H1 (cell line): ENCODE results near the gene WIPF1. TPM values are rescaled to one million over a fixed set of nuclear protein-coding genes. Genes with fewer than 3 reads are reported as not detected.

Experiments
- CTCF ChIA-PET: fragments of 300-600 bp; sonication (Branson Sonifier 250); formaldehyde crosslinking; loops from one replicate; lab custom pipeline; 2021; ENCODE audit not compliant: partially characterized antibody; lab: Charles Lee
- POLR2A ChIA-PET: fragments of 300-600 bp; sonication (Branson Sonifier 250); formaldehyde crosslinking; loops from one replicate; lab custom pipeline; 2021; ENCODE audit warnings: inconsistent platforms; ENCODE audit not compliant: partially characterized antibody; lab: Charles Lee
- DNase-seq, 2 experiments: peaks; one replicate each; pipeline versions ENCODE4 v3.0.0 to v3.0.0-alpha.2; 2010 to 2022; ENCODE audit warnings: low spot score in 2 of 2, low read depth in 1 of 2, mixed read lengths in 1 of 2
- FAIRE-seq: peaks from 2 replicates; lab custom pipeline; 2011; peaks lifted over from hg19 to GRCh38; lab: Jason Lieb, UNC
- H2AFZ ChIP-seq: 2 replicates; pipeline ENCODE4 v1.8.1; 2012; ENCODE audit warnings: low read length, inconsistent platforms
- H2AK5ac ChIP-seq: 2 replicates; pipeline ENCODE4 v1.6.1; 2013; ENCODE audit warnings: low read depth, low read length
- H2BK120ac ChIP-seq: replicated peaks from 2 replicates; pipeline ENCODE3; 2013; ENCODE audit warnings: low read depth, low read length, inconsistent platforms
- H2BK12ac ChIP-seq: 2 replicates; pipeline ENCODE4 v1.6.1; 2013; ENCODE audit warnings: low read depth, low read length
- H2BK15ac ChIP-seq: 2 replicates; pipeline ENCODE4 v1.6.1; 2013; ENCODE audit warnings: low read length
- H2BK20ac ChIP-seq: 2 replicates; pipeline ENCODE4 v1.6.1; 2013; ENCODE audit warnings: low read length
- H2BK5ac ChIP-seq: 2 replicates; pipeline ENCODE4 v1.6.1; 2013; ENCODE audit warnings: low read depth, low read length
- H3K14ac ChIP-seq: 2 replicates; pipeline ENCODE4 v1.6.1; 2013; ENCODE audit warnings: inconsistent platforms; ENCODE audit not compliant: insufficient read length
- H3K18ac ChIP-seq: 2 replicates; pipeline ENCODE4 v1.6.1; 2013; ENCODE audit warnings: low read length; ENCODE audit errors: extremely low read depth
- H3K23ac ChIP-seq: 2 replicates; pipeline ENCODE4 v1.6.1; 2013; ENCODE audit warnings: inconsistent platforms; ENCODE audit not compliant: insufficient read length
- H3K23me2 ChIP-seq: 2 replicates; pipeline ENCODE4 v1.6.1; 2013; ENCODE audit warnings: low read depth, low read length
- H3K27ac ChIP-seq: 2 replicates; pipeline ENCODE4 v1.6.1; 2011; ENCODE audit warnings: low read depth, low read length, inconsistent platforms
- H3K27me3 ChIP-seq, 4 experiments: replicated peaks in 1 of 4; 1 replicate in 1 of 4; 2 replicates in 3 of 4; pipeline versions ENCODE4 v1.6.1 to v1.8.1; 2011 to 2013; ENCODE audit warnings: low read length in 3 of 4, mild to moderate bottlenecking in 3 of 4, inconsistent platforms in 2 of 4, mixed read lengths in 2 of 4, moderate library complexity in 1 of 4; ENCODE audit not compliant: control insufficient read depth in 3 of 4, insufficient read depth in 3 of 4; ENCODE audit errors: extremely low read depth in 1 of 4
- H3K36me3 ChIP-seq, 4 experiments: 2 replicates each; pipeline versions ENCODE4 v1.6.1 to v1.8.1; 2011 to 2013; ENCODE audit warnings: mild to moderate bottlenecking in 4 of 4, low read length in 3 of 4, moderate library complexity in 2 of 4, control low read depth in 1 of 4, inconsistent platforms in 1 of 4; ENCODE audit not compliant: insufficient read depth in 4 of 4, control insufficient read depth in 2 of 4
- H3K4ac ChIP-seq: replicated peaks from 2 replicates; pipeline ENCODE3; 2013; ENCODE audit warnings: low read length, low read depth, mixed read lengths, inconsistent platforms; ENCODE audit not compliant: insufficient read length
- H3K4me1 ChIP-seq, 4 experiments: replicated peaks in 1 of 4; 1 replicate in 1 of 4; 2 replicates in 3 of 4; pipeline versions ENCODE4 v1.6.1 to v1.8.1; 2011 to 2013; ENCODE audit warnings: low read length in 3 of 4, inconsistent platforms in 2 of 4, mixed read lengths in 1 of 4; ENCODE audit not compliant: insufficient read depth in 4 of 4, control insufficient read depth in 3 of 4
- H3K4me2 ChIP-seq, 2 experiments: 2 replicates each; pipeline versions ENCODE4 v1.6.1 to v1.8.1; 2011 to 2013; ENCODE audit warnings: low read depth in 2 of 2, low read length in 2 of 2, control low read depth in 1 of 2, inconsistent platforms in 1 of 2, mild to moderate bottlenecking in 1 of 2; ENCODE audit not compliant: insufficient read depth in 1 of 2
- H3K4me3 ChIP-seq, 4 experiments: fragments of 200-600, 300-600 bp in 1 of 4; sonication (generic), shearing (Covaris generic), sonication (Bioruptor Twin) in 1 of 4; 2 replicates each; pipeline versions ENCODE4 v1.5.1 to v1.8.1; 2011 to 2016; ENCODE audit warnings: low read length in 4 of 4, low read depth in 3 of 4, control low read depth in 2 of 4, inconsistent platforms in 2 of 4, mild to moderate bottlenecking in 2 of 4, mixed read lengths in 1 of 4, moderate library complexity in 1 of 4; ENCODE audit not compliant: insufficient read depth in 2 of 4; ENCODE audit errors: extremely low read depth in 1 of 4
- H3K56ac ChIP-seq: replicated peaks from 2 replicates; pipeline ENCODE3; 2013; ENCODE audit warnings: low read depth, mild to moderate bottlenecking, mixed read lengths, low read length, inconsistent platforms; ENCODE audit not compliant: insufficient read length
- H3K79me1 ChIP-seq: 2 replicates; pipeline ENCODE4 v1.6.1; 2013; ENCODE audit warnings: low read depth, low read length, control low read depth
- H3K79me2 ChIP-seq, 2 experiments: 2 replicates each; pipeline versions ENCODE4 v1.6.1 to v1.8.1; 2012 to 2013; ENCODE audit warnings: low read length in 2 of 2, mild to moderate bottlenecking in 2 of 2, inconsistent platforms in 1 of 2; ENCODE audit not compliant: insufficient read depth in 2 of 2, control insufficient read depth in 1 of 2
- H3K9ac ChIP-seq, 4 experiments: replicated peaks in 1 of 4; 1 replicate in 1 of 4; 2 replicates in 3 of 4; pipeline versions ENCODE4 v1.6.1 to v1.8.1; 2011 to 2013; ENCODE audit warnings: low read depth in 3 of 4, low read length in 3 of 4, control low read depth in 2 of 4, mild to moderate bottlenecking in 2 of 4, moderate library complexity in 2 of 4, inconsistent platforms in 1 of 4; ENCODE audit errors: extremely low read depth in 1 of 4
- H3K9me3 ChIP-seq, 2 experiments: 2 replicates each; pipeline versions ENCODE4 v1.6.1 to v1.8.1; 2012 to 2013; ENCODE audit warnings: mild to moderate bottlenecking in 2 of 2, moderate library complexity in 2 of 2, control low read depth in 1 of 2, inconsistent platforms in 1 of 2, low read depth in 1 of 2, low read length in 1 of 2, mixed read lengths in 1 of 2; ENCODE audit not compliant: insufficient read depth in 2 of 2
- H4K20me1 ChIP-seq, 2 experiments: replicated peaks in 1 of 2; 2 replicates each; pipeline versions ENCODE3 to v1.8.1; 2011 to 2013; ENCODE audit warnings: inconsistent platforms in 2 of 2, low read length in 2 of 2, mild to moderate bottlenecking in 1 of 2; ENCODE audit not compliant: insufficient read depth in 2 of 2, control insufficient read depth in 1 of 2
- H4K5ac ChIP-seq: 2 replicates; pipeline ENCODE4 v1.6.1; 2013; ENCODE audit warnings: low read length, low read depth, mixed read lengths, inconsistent platforms; ENCODE audit not compliant: insufficient read length
- H4K8ac ChIP-seq: 2 replicates; pipeline ENCODE4 v1.8.0; 2013; ENCODE audit warnings: mild to moderate bottlenecking, moderate library complexity, low read length, inconsistent platforms; ENCODE audit not compliant: insufficient read depth; ENCODE audit errors: extremely low read depth
- H4K91ac ChIP-seq: replicated peaks from 2 replicates; pipeline ENCODE3; 2013; ENCODE audit warnings: low read length, mixed read lengths, inconsistent platforms; ENCODE audit not compliant: insufficient read length
- ASH2L ChIP-seq: fragments of 200-600, 300-600 bp; sonication (generic); IDR thresholded peaks from one replicate; pipeline ENCODE4 v1.7.1; 2017; ENCODE audit warnings: low read length
- EGR1 ChIP-seq: IDR thresholded peaks from 2 replicates; pipeline ENCODE4 v1.6.1; 2011; ENCODE audit warnings: low read depth, low read length, borderline replicate concordance
- NANOG ChIP-seq: IDR thresholded peaks from 2 replicates; pipeline ENCODE4 v1.6.1; 2011; ENCODE audit warnings: low read length, low read depth, mild to moderate bottlenecking, inconsistent platforms; ENCODE audit not compliant: insufficient read depth, poor library complexity, severe bottlenecking
- RBBP5 ChIP-seq: IDR thresholded peaks from 2 replicates; pipeline ENCODE4 v1.7.1; 2012; ENCODE audit warnings: low read depth, mild to moderate bottlenecking, inconsistent platforms, low read length, moderate library complexity, borderline replicate concordance
- WGBS, 2 experiments: shearing (Covaris generic) in 1 of 2; methylation state at CpG; one replicate each; pipeline versions ENCODE4 v1.1.6 to v1.1.7; 2013 to 2015; ENCODE audit warnings: low lambda C conversion rate in 2 of 2, mixed read lengths in 2 of 2, inconsistent platforms in 1 of 2, low coverage in 1 of 2, missing lambda C conversion rate in 1 of 2; ENCODE audit not compliant: insufficient replicate concordance in 2 of 2, insufficient coverage in 1 of 2, insufficient read length in 1 of 2; ENCODE audit errors: extremely low coverage in 1 of 2, missing lambda C conversion rate in 1 of 2; 5-methylcytosine and 5-hydroxymethylcytosine counted together
- polyA plus RNA-seq, 7 experiments: library from polyadenylated mRNA; depleted of rRNA in 3 of 7; stranded (reverse) in 5 of 7; unstranded in 2 of 7; fragments of >200 nt in 5 of 7; fragments of 200-250 nt in 2 of 7; gene quantifications; 1 replicate in 5 of 7; 2 replicates in 1 of 7; 4 replicates in 1 of 7; pipeline versions ENCODE4 v1.2.1 to v1.2.3, GENCODE V29; 2011 to 2013; ENCODE audit warnings: missing spikeins in 2 of 7, mixed read lengths in 2 of 7
- total RNA-seq: library from RNA; stranded (reverse); fragmentation: NEBNext Ultra II Directional; extraction: Animal tissue kit (Norgen Biotek cat#: 25700); gene quantifications from 2 replicates; pipeline ENCODE4 v1.2.1, GENCODE V29; 2021

WIPF1 gene
- total and polyA plus RNA-seq, 2 of the 8 experiments (the other 6 are each of a cell fraction or from before 2014, with no cell fraction given): 4.7 to 5.2 TPM

- Histone ChIP-seq H3K9ac (no peak overlapping the region), H2AK5ac (no peak overlapping the region), H3K27me3 (no peaks in the 10 kb centered on the region), H3K79me2 (no peaks in the 10 kb centered on the region), H3K56ac (no peak overlapping the region), H2BK12ac (no peak overlapping the region), H3K9me3 (no peaks in the 10 kb centered on the region), H3K14ac (no peak overlapping the region), H4K8ac (no peak overlapping the region), H4K20me1 (no peaks in the 10 kb centered on the region), H2BK5ac (no peak overlapping the region), H4K91ac (peak overlapping the region; percentile 20), H3K4me1 (peaks cover 2 to 15% (median 9%) of the 10 kb centered on the region in 4 experiments; a peak in 5 of 7 replicates), H3K18ac (peak overlapping the region; percentile 21; the same call in 1 of the 2 replicates), H3K4me3 (peak overlapping the region in 1 of 4 experiments; percentile 20; a peak in 1 of 8 replicates), H3K23me2 (no peaks in the 10 kb centered on the region; the same call in 1 of the 2 replicates), H3K27ac (no peak overlapping the region), H2BK15ac (0 out of 2 replicates have a peak overlapping the region, but pooled peaks have one; percentile 40), H4K5ac (no peak overlapping the region), H3K79me1 (no peaks in the 10 kb centered on the region), H3K36me3 (no peaks in the 10 kb centered on the region; a peak in 1 of 8 replicates), H2AFZ (0 out of 2 replicates have a peak overlapping the region, but pooled peaks have one; percentile 92), H2BK120ac (no peak overlapping the region), H3K4ac (no peak overlapping the region), H3K4me2 (peak overlapping the region; percentile 42 to 52), H2BK20ac (0 out of 2 replicates have a peak overlapping the region, but pooled peaks have one; percentile 44), H3K23ac (no peak overlapping the region)
- POLR2A ChIA-PET: no interaction called here
- TF ChIP-seq NANOG: no peak
- no peak for TF ChIP-seq ASH2L
- no peak for TF ChIP-seq RBBP5
- no peak for TF ChIP-seq EGR1
- WGBS, 2 experiments: 61% methylated on average over 9 of the region's 9 CpGs; no CpG with 5 or more reads in 1 of the 2 experiments
- CTCF ChIA-PET: interaction anchor here (0.6 to 2.9 kb wide), 4 partner anchors 17 to 123 kb away, joined by 3 to 10 read pairs (median 5); no protein-coding TSS in a partner anchor
- FAIRE-seq (no peak), DNase-seq (no peak)
Observed at GRCh38 chr2:174585657-174586252, 11.8 kb downstream of the WIPF1 start.
